ENCODE results near the gene DIP2B. TPM values are rescaled to one million over a fixed set of nuclear protein-coding genes. Genes with fewer than 3 reads are reported as not detected.
A peak's percentile ranks its signal among the peaks of the same experiment; 100 is the strongest.
"Not testable (repeated sequence)": the region's sequence is repeated elsewhere in the genome, so short reads cannot be mapped to it uniquely, and the experiment has no call there.

DIP2B gene
- total and polyA plus RNA-seq, 2 donors (not counting 1 experiment from before 2014, with no cell fraction given): 12.6 to 21.0 TPM

- Histone ChIP-seq H3K79me2 (ENCODE audit: control insufficient read depth, insufficient read depth, low read length) (no peaks in the 10 kb centered on the region), H3K9me3 (ENCODE audit: control insufficient read depth, insufficient read depth, low read depth, low read length) (no peaks in the 10 kb centered on the region), H3K27ac (ENCODE audit: insufficient read depth, low read length) (no peak overlapping the region), H3K9ac (ENCODE audit: insufficient read depth, low read length) (no peak overlapping the region), H2AFZ (ENCODE audit: low read length) (no peak overlapping the region), H3K27me3 (ENCODE audit: control insufficient read depth, insufficient read depth, low read length) (no peaks in the 10 kb centered on the region), H4K20me1 (ENCODE audit: control insufficient read depth, extremely low read depth, insufficient read depth, low read length) (no peaks in the 10 kb centered on the region), H3K4me2 (ENCODE audit: extremely low read depth, insufficient read depth, low read length) (no peak overlapping the region), H3K4me3 (replicated peaks in 1 of 4; ENCODE audit: control extremely low read depth in 1 of 4, insufficient read depth in 1 of 4, low read depth in 3 of 4, low read length in 4 of 4) (no peak overlapping the region), H3K4me1 (ENCODE audit: control insufficient read depth, extremely low read depth, insufficient read depth, low read length) (no peaks in the 10 kb centered on the region), H3K36me3 (ENCODE audit: control insufficient read depth, insufficient read depth, low read length) (no peaks in the 10 kb centered on the region)
- TF ChIP-seq EZH2 (IDR thresholded peaks at IDR 0.05; ENCODE audit: low read length, missing control alignments): no peak
- no peak for TF ChIP-seq CTCF (conservative IDR thresholded peaks at IDR 0.05 in 1 of 2, IDR thresholded peaks at IDR 0.05 in 1 of 2; ENCODE audit: low read depth in 1 of 2, low read length in 2 of 2)
- DNase-seq (ENCODE audit: low read depth in 2 of 2): no peak
These were observed 51.5 kb downstream of the DIP2B start for GRCh38 chr12:50556273-50556672.

GRCh38 chr12:50556796-50557195 is 52.0 kb downstream of the DIP2B start:
- H3K4me2 ChIP-seq (ENCODE audit: extremely low read depth, insufficient read depth, low read length); H2AFZ ChIP-seq (ENCODE audit: low read length); H3K27me3 ChIP-seq (ENCODE audit: control insufficient read depth, insufficient read depth, low read length); H4K20me1 ChIP-seq (ENCODE audit: control insufficient read depth, extremely low read depth, insufficient read depth, low read length); H3K4me1 ChIP-seq (ENCODE audit: control insufficient read depth, extremely low read depth, insufficient read depth, low read length); H3K27ac ChIP-seq (ENCODE audit: insufficient read depth, low read length); H3K9me3 ChIP-seq (ENCODE audit: control insufficient read depth, insufficient read depth, low read depth, low read length); H3K4me3 ChIP-seq (replicated peaks in 1 of 4; ENCODE audit: control extremely low read depth in 1 of 4, insufficient read depth in 1 of 4, low read depth in 3 of 4, low read length in 4 of 4); H3K79me2 ChIP-seq (ENCODE audit: control insufficient read depth, insufficient read depth, low read length); H3K36me3 ChIP-seq (ENCODE audit: control insufficient read depth, insufficient read depth, low read length); H3K9ac ChIP-seq (ENCODE audit: insufficient read depth, low read length): not testable (repeated sequence)
- DNase-seq (ENCODE audit: low read depth in 2 of 2): peak in 1 of 2 donors; percentile 86

GRCh38 chr12:50557421-50557820 is 52.6 kb downstream of the DIP2B start:
- Histone ChIP-seq H2AFZ (ENCODE audit: low read length) (no peak overlapping the region), H4K20me1 (ENCODE audit: control insufficient read depth, extremely low read depth, insufficient read depth, low read length) (no peaks in the 10 kb centered on the region), H3K27ac (ENCODE audit: insufficient read depth, low read length) (no peak overlapping the region), H3K4me3 (replicated peaks in 1 of 4; ENCODE audit: control extremely low read depth in 1 of 4, insufficient read depth in 1 of 4, low read depth in 3 of 4, low read length in 4 of 4) (no peak overlapping the region), H3K27me3 (ENCODE audit: control insufficient read depth, insufficient read depth, low read length) (no peaks in the 10 kb centered on the region), H3K9me3 (ENCODE audit: control insufficient read depth, insufficient read depth, low read depth, low read length) (no peaks in the 10 kb centered on the region), H3K4me1 (ENCODE audit: control insufficient read depth, extremely low read depth, insufficient read depth, low read length) (no peaks in the 10 kb centered on the region), H3K36me3 (ENCODE audit: control insufficient read depth, insufficient read depth, low read length) (no peaks in the 10 kb centered on the region), H3K9ac (ENCODE audit: insufficient read depth, low read length) (no peak overlapping the region), H3K4me2 (ENCODE audit: extremely low read depth, insufficient read depth, low read length) (no peak overlapping the region), H3K79me2 (ENCODE audit: control insufficient read depth, insufficient read depth, low read length) (no peaks in the 10 kb centered on the region)
- peak in 1 of 2 donors; percentile 50 for DNase-seq (ENCODE audit: low read depth in 2 of 2)
- TF ChIP-seq CTCF (conservative IDR thresholded peaks at IDR 0.05 in 1 of 2, IDR thresholded peaks at IDR 0.05 in 1 of 2; ENCODE audit: low read depth in 1 of 2, low read length in 2 of 2): no peak
- no peak for TF ChIP-seq EZH2 (IDR thresholded peaks at IDR 0.05; ENCODE audit: low read length, missing control alignments)
